Effector memory CD4-positive, alpha-beta T cell (primary cell): ENCODE data around the gene KCNK10.

Experiments used
- DNase-seq, 3 donors: peaks; one replicate each; pipeline ENCODE4 v3.0.0-alpha.2; 2020
- H3K27ac ChIP-seq: 2 replicates; pipeline ENCODE4 v1.7.0; 2013; ENCODE audit warnings: mild to moderate bottlenecking, low read length, moderate library complexity; ENCODE audit not compliant: insufficient read depth, poor library complexity, severe bottlenecking
- H3K27me3 ChIP-seq: replicated peaks from 2 replicates; pipeline ENCODE4 v1.7.0; 2013; ENCODE audit warnings: mild to moderate bottlenecking, low read length; ENCODE audit not compliant: insufficient read depth, control insufficient read depth, poor library complexity, severe bottlenecking
- H3K36me3 ChIP-seq: 2 replicates; pipeline ENCODE4 v1.7.0; 2013; ENCODE audit warnings: mild to moderate bottlenecking, low read length, moderate library complexity; ENCODE audit not compliant: control insufficient read depth, insufficient read depth
- H3K4me1 ChIP-seq: 2 replicates; pipeline ENCODE4 v1.7.0; 2013; ENCODE audit warnings: low read length, mild to moderate bottlenecking; ENCODE audit not compliant: control insufficient read depth, insufficient read depth, poor library complexity, severe bottlenecking
- H3K4me3 ChIP-seq: 2 replicates; pipeline ENCODE4 v1.7.0; 2013; ENCODE audit warnings: low read length, low read depth, mild to moderate bottlenecking; ENCODE audit not compliant: insufficient read depth, poor library complexity, severe bottlenecking
- H3K9me3 ChIP-seq: 2 replicates; pipeline ENCODE4 v1.7.0; 2013; ENCODE audit warnings: mild to moderate bottlenecking, low read length, moderate library complexity; ENCODE audit not compliant: control insufficient read depth

KCNK10 gene

GRCh38 chr14:88208858-88209257 lies 114.2 kb downstream of the KCNK10 start:
- H3K4me3 ChIP-seq, result no peak overlapping the region
- no peaks in the 10 kb centered on the region for H3K9me3 ChIP-seq
- H3K4me1 ChIP-seq, result no peaks in the 10 kb centered on the region
- no peak overlapping the region for H3K27ac ChIP-seq
- H3K27me3 ChIP-seq, result no peaks in the 10 kb centered on the region
- no peaks in the 10 kb centered on the region for H3K36me3 ChIP-seq
- DNase-seq, result no peak

GRCh38 chr14:88204221-88204620 lies 118.8 kb downstream of the KCNK10 start:
- H3K4me1 ChIP-seq, result no peaks in the 10 kb centered on the region
- no peak overlapping the region for H3K27ac ChIP-seq

GRCh38 chr14:88203291-88203690 lies 119.8 kb downstream of the KCNK10 start:
- DNase-seq, result no peak
- Histone ChIP-seq H3K4me3 (no peak overlapping the region), H3K9me3 (no peaks in the 10 kb centered on the region), H3K27ac (no peak overlapping the region), H3K4me1 (no peaks in the 10 kb centered on the region), H3K27me3 (no peaks in the 10 kb centered on the region), H3K36me3 (no peaks in the 10 kb centered on the region)

More at GRCh38 chr14:88204221-88204620, 118.8 kb downstream of the KCNK10 start:
- Histone ChIP-seq H3K36me3 (no peaks in the 10 kb centered on the region), H3K4me3 (no peak overlapping the region), H3K9me3 (no peaks in the 10 kb centered on the region), H3K27me3 (no peaks in the 10 kb centered on the region)
- no peak for DNase-seq

GRCh38 chr14:88202286-88202685 lies 120.8 kb downstream of the KCNK10 start:
- Histone ChIP-seq H3K4me1 (no peaks in the 10 kb centered on the region), H3K27ac (no peak overlapping the region), H3K27me3 (no peaks in the 10 kb centered on the region), H3K36me3 (no peaks in the 10 kb centered on the region), H3K4me3 (no peak overlapping the region), H3K9me3 (no peaks in the 10 kb centered on the region)
- no peak for DNase-seq

GRCh38 chr14:88201851-88202250 lies 121.2 kb downstream of the KCNK10 start:
- no peak overlapping the region for H3K4me3 ChIP-seq
- DNase-seq, result no peak

GRCh38 chr14:88199882-88200281 lies 123.2 kb downstream of the KCNK10 start:
- Histone ChIP-seq H3K4me1 (no peaks in the 10 kb centered on the region), H3K27ac (no peak overlapping the region), H3K9me3 (no peaks in the 10 kb centered on the region), H3K4me3 (no peak overlapping the region), H3K36me3 (no peaks in the 10 kb centered on the region), H3K27me3 (peaks cover 5% of the 10 kb centered on the region)
- DNase-seq, result no peak

More at GRCh38 chr14:88201851-88202250, 121.2 kb downstream of the KCNK10 start:
- H3K27ac ChIP-seq, result no peak overlapping the region
- H3K4me1 ChIP-seq, result no peaks in the 10 kb centered on the region
- H3K36me3 ChIP-seq, result no peaks in the 10 kb centered on the region
- H3K27me3 ChIP-seq, result peaks cover 3% of the 10 kb centered on the region
- no peaks in the 10 kb centered on the region for H3K9me3 ChIP-seq

- DNase-seq, result no peak
- Histone ChIP-seq H3K9me3 (no peaks in the 10 kb centered on the region), H3K36me3 (no peaks in the 10 kb centered on the region), H3K4me3 (no peak overlapping the region), H3K27me3 (peaks cover 5% of the 10 kb centered on the region), H3K27ac (no peak overlapping the region), H3K4me1 (no peaks in the 10 kb centered on the region)
These were observed 124.6 kb downstream of the KCNK10 start for GRCh38 chr14:88198446-88198845.

- no peak for DNase-seq
- Histone ChIP-seq H3K27ac (no peak overlapping the region), H3K9me3 (no peaks in the 10 kb centered on the region), H3K4me3 (no peak overlapping the region), H3K27me3 (peaks cover 5% of the 10 kb centered on the region), H3K36me3 (no peaks in the 10 kb centered on the region), H3K4me1 (no peaks in the 10 kb centered on the region)
These were observed 126.1 kb downstream of the KCNK10 start for GRCh38 chr14:88196925-88197324.

- Histone ChIP-seq H3K36me3 (no peaks in the 10 kb centered on the region), H3K27me3 (peaks cover 5% of the 10 kb centered on the region), H3K27ac (no peak overlapping the region), H3K4me1 (no peaks in the 10 kb centered on the region), H3K4me3 (no peak overlapping the region), H3K9me3 (no peaks in the 10 kb centered on the region)
- DNase-seq, result no peak
These were observed 126.8 kb downstream of the KCNK10 start for GRCh38 chr14:88196116-88196890.

- H3K4me3 ChIP-seq, result no peak overlapping the region
- H3K27me3 ChIP-seq, result peaks cover 5% of the 10 kb centered on the region
- H3K9me3 ChIP-seq, result no peaks in the 10 kb centered on the region
- no peaks in the 10 kb centered on the region for H3K4me1 ChIP-seq
- DNase-seq, result no peak
- H3K27ac ChIP-seq, result no peak overlapping the region
- no peaks in the 10 kb centered on the region for H3K36me3 ChIP-seq
These were observed 127.4 kb downstream of the KCNK10 start for GRCh38 chr14:88195676-88196075.
